Measurements from ENCODE around the gene ACTRT1.

Gene ACTRT1

DNA sequence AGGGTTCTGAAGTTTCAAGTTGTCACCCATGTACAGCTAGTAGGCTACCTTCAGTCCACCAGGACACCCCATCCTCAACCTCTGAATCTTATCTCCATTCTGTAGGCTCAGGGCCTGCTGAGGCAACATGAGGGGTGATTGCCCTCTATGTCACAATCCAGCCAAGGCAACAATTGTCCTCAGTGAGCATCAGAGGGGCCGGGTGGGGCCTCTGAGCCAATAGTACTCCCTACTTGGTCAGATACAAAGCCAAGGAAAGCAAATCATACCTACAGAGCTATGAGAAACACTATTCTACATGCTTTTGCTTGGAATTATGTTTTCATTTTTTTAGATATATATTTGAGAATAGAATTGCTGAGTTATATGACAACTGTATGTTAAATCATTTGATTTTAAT lies at the start of gene ACTRT1:
Gene ACTRT1 (minus strand): TSS at position 101 of the 400 bp plus-strand sequence. CDS start 197 bp downstream, outside the sequence.
- DNase-seq: no peak

GRCh38 chrX:128078545-128078944 lies 26.3 kb upstream of the ACTRT1 start:
- DNase-seq: no peak

- DNase-seq: no peak
Observed at GRCh38 chrX:128057421-128057820, 5.2 kb upstream of the ACTRT1 start.

- DNase-seq: no peak
Observed at GRCh38 chrX:128051526-128051925, 677 bp downstream of the ACTRT1 start.

DNA sequence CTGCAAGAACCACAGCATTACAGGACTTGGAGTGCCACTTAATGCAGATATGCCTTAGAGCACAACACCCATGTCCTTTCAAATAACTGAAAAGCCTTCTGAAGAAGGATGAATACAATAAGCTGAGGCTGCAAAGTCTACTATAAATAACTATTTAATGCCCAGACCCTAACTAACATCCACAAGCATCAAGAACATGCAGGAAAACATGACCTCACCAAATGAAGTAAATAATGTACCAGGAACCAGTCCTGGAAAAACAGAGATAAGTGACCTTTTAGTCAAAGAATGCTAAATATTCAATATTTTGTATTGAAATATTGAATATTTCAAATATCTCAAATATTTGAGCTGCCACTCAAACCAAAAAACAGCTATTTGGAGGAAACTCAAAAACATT lies 16.9 kb downstream of the ACTRT1 start:
- no peak for DNase-seq

DNA sequence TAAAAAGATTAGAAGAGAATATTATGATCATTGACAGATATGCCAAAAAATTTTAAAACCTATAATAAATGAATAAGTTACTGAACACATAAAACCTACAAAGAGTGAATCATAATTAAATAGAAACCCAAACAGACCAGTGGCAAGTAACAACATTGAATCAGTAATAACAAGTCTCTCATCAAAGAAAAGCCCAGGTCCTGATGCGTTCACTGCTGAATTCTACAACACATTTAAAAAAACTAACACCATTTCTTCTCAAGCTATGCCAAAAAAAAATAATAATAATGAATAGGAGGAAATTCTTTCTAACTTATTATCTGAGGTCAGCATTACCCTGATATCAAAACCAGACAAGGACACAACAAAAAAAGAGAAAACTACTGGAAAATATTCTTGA lies 30.6 kb downstream of the ACTRT1 start:
- DNase-seq: no peak

- no peak for DNase-seq
Observed at GRCh38 chrX:128020701-128021100, 31.5 kb downstream of the ACTRT1 start.

DNA sequence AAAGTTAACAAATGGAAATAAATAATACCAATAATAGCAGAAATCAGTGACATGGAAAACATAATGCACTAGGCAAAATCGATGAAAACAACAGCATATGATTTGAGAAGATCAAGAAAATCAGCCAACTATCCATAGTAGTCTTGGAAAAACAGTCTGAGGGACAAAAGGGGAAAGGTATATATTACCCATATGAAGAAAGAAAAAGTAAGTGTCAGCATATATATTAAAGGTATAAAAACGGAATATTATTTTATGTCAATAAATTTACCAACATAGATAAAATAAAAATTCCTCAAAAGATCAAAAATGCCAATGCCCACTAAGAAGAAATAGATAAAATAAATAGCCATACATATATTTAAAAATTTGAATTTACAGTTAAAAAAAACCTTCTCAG lies 33.0 kb downstream of the ACTRT1 start:
- DNase-seq: no peak

GRCh38 chrX:128012015-128012414 lies 40.2 kb downstream of the ACTRT1 start:
- no peak for DNase-seq

- DNase-seq: no peak
Observed at GRCh38 chrX:128007882-128008281, 44.3 kb downstream of the ACTRT1 start.

Measured in retina (tissue), 1 donor.